ENCODE data around the gene PLAGL1. TPM values are rescaled to one million over a fixed set of nuclear protein-coding genes. Genes with fewer than 3 reads are reported as not detected.

PLAGL1 gene
- total RNA-seq, 4 donors from 2014 or later: 12.1 to 27.2 (median 22.5) TPM

GRCh38 chr6:143902827-143903226 lies 105.2 kb downstream of the PLAGL1 start:
- H3K27me3 ChIP-seq: no peaks in the 10 kb centered on the region
- H3K4me1 ChIP-seq: no peaks in the 10 kb centered on the region
- no peaks in the 10 kb centered on the region for H3K36me3 ChIP-seq
- no peak overlapping the region for H3K4me3 ChIP-seq
- no peak for DNase-seq
- no peaks in the 10 kb centered on the region for H3K9me3 ChIP-seq
- no peak for TF ChIP-seq POLR2A (IDR thresholded peaks at IDR 0.05)
- TF ChIP-seq CTCF (IDR thresholded peaks at IDR 0.05): no peak
- no peak overlapping the region for H3K27ac ChIP-seq

GRCh38 chr6:143901885-143902750 lies 105.9 kb downstream of the PLAGL1 start:
- H3K4me1 ChIP-seq: no peaks in the 10 kb centered on the region
- peak overlapping the region in 1 of 4 donors; percentile 27 for H3K27ac ChIP-seq
- no peaks in the 10 kb centered on the region for H3K9me3 ChIP-seq
- TF ChIP-seq CTCF (IDR thresholded peaks at IDR 0.05): no peak
- TF ChIP-seq POLR2A (IDR thresholded peaks at IDR 0.05): no peak
- no peaks in the 10 kb centered on the region for H3K36me3 ChIP-seq
- H3K27me3 ChIP-seq: no peaks in the 10 kb centered on the region
- DNase-seq: no peak
- no peak overlapping the region for H3K4me3 ChIP-seq

- no peak overlapping the region for H3K27ac ChIP-seq
- no peaks in the 10 kb centered on the region for H3K4me1 ChIP-seq
- H3K9me3 ChIP-seq: no peaks in the 10 kb centered on the region
- no peak for DNase-seq
- TF ChIP-seq POLR2A (IDR thresholded peaks at IDR 0.05) (no peak), CTCF (IDR thresholded peaks at IDR 0.05) (no peak)
- H3K36me3 ChIP-seq: no peaks in the 10 kb centered on the region
- no peak overlapping the region for H3K4me3 ChIP-seq
- H3K27me3 ChIP-seq: no peaks in the 10 kb centered on the region
Measured at GRCh38 chr6:143900358-143900757, 107.7 kb downstream of the PLAGL1 start.

- no peak overlapping the region for H3K4me3 ChIP-seq
- H3K27me3 ChIP-seq: no peaks in the 10 kb centered on the region
- TF ChIP-seq CTCF (IDR thresholded peaks at IDR 0.05) (no peak), POLR2A (IDR thresholded peaks at IDR 0.05) (no peak)
- DNase-seq: no peak
- no peaks in the 10 kb centered on the region for H3K4me1 ChIP-seq
- no peak overlapping the region for H3K27ac ChIP-seq
- H3K36me3 ChIP-seq: no peaks in the 10 kb centered on the region
- H3K9me3 ChIP-seq: no peaks in the 10 kb centered on the region
Measured at GRCh38 chr6:143896126-143896860, 111.8 kb downstream of the PLAGL1 start.

GRCh38 chr6:143894655-143895054 lies 113.4 kb downstream of the PLAGL1 start:
- no peak for DNase-seq
- Histone ChIP-seq H3K27me3 (no peaks in the 10 kb centered on the region), H3K4me1 (no peaks in the 10 kb centered on the region), H3K27ac (no peak overlapping the region), H3K9me3 (no peaks in the 10 kb centered on the region), H3K36me3 (no peaks in the 10 kb centered on the region), H3K4me3 (no peak overlapping the region)
- TF ChIP-seq POLR2A (IDR thresholded peaks at IDR 0.05): no peak
- TF ChIP-seq CTCF (IDR thresholded peaks at IDR 0.05): no peak

Small RNAs within 50 kb of the gene (small RNA-seq; reads per million reads assigned to genes)
- gene RF02143: 0 reads per million in 2 donors

Other genes with a start within 250 kb of the PLAGL1 start
- gene LTV1, start 164.9 kb downstream of the PLAGL1 start, total RNA-seq: 10 to 100 TPM; 10.7 to 23.9 (median 11.1) TPM
- not detected for gene ZC2HC1B, start 143.8 kb downstream of the PLAGL1 start, total RNA-seq
- 100 to 1,000 TPM in 1 of 4 donors, 10 to 100 TPM in 3; 66.8 to 114 (median 94.0) TPM for gene SF3B5, start 87.3 kb upstream of the PLAGL1 start, total RNA-seq
- 10 to 100 TPM in 1 of 4 donors, 1 to 10 TPM in 3; 1.6 to 11.6 (median 2.4) TPM for gene STX11, start 142.3 kb upstream of the PLAGL1 start, total RNA-seq